Tibial nerve (tissue), 3 donors: Measurements from ENCODE around the gene RASA2.

Experiments
- EP300 ChIP-seq, 2 donors: sonication (generic); formaldehyde crosslinking; IDR thresholded peaks; one replicate each; pipeline ENCODE4 v1.6.1; 2017; ENCODE audit warnings: antibody characterized with exemption in 2 of 2, mild to moderate bottlenecking in 1 of 2
- POLR2A ChIP-seq, 2 donors: fragments of 450-650 bp; IDR thresholded peaks; one replicate each; pipeline ENCODE4 v1.6.1; 2017; ENCODE audit warnings: antibody characterized with exemption in 2 of 2, mild to moderate bottlenecking in 2 of 2, moderate library complexity in 2 of 2

- no peak for TF ChIP-seq EP300 (IDR thresholded peaks at IDR 0.05)
- TF ChIP-seq POLR2A (IDR thresholded peaks at IDR 0.05): no peak
These were observed 38.2 kb downstream of the RASA2 start for GRCh38 chr3:141524988-141525387.
